Loucy (cell line): ENCODE data around the gene MAPKAP1.
A peak's percentile ranks its signal among the peaks of the same experiment; 100 is the strongest.

Experiments used
- H2AFZ ChIP-seq: fragments of 200-600 bp; sonication (generic); 2 replicates; pipeline ENCODE4 v1.6.0; 2016; ENCODE audit warnings: antibody characterized with exemption, mild to moderate bottlenecking, low read length, moderate library complexity
- H3F3A ChIP-seq: fragments of 200-600 bp; 2 replicates; pipeline ENCODE4 v1.6.0; 2016; ENCODE audit warnings: antibody characterized with exemption, low read depth, mild to moderate bottlenecking
- H3K27me3 ChIP-seq: fragments of 200-600 bp; sonication (generic); 2 replicates; pipeline ENCODE4 v1.6.1; 2014; ENCODE audit warnings: low read length, mild to moderate bottlenecking; ENCODE audit not compliant: insufficient read depth, poor library complexity, severe bottlenecking
- H3K36me3 ChIP-seq: fragments of 200-600 bp; sonication (generic); 2 replicates; pipeline ENCODE4 v1.6.1; 2016; ENCODE audit warnings: low read length; ENCODE audit not compliant: insufficient read depth
- H3K4me1 ChIP-seq: fragments of 200-600 bp; sonication (generic); 2 replicates; pipeline ENCODE4 v1.5.1; 2014; ENCODE audit warnings: low read length, mild to moderate bottlenecking; ENCODE audit not compliant: insufficient read depth, poor library complexity, severe bottlenecking
- H3K4me2 ChIP-seq: fragments of 200-600 bp; sonication (generic); 2 replicates; pipeline ENCODE4 v1.6.0; 2014; ENCODE audit warnings: antibody characterized with exemption, low read length, low read depth, mild to moderate bottlenecking; ENCODE audit not compliant: poor library complexity, severe bottlenecking
- H3K4me3 ChIP-seq: fragments of 200-600 bp; sonication (generic); 2 replicates; pipeline ENCODE4 v1.5.1; 2014; ENCODE audit warnings: low read length, mild to moderate bottlenecking, mixed read lengths; ENCODE audit not compliant: poor library complexity, severe bottlenecking
- H3K79me2 ChIP-seq: fragments of 200-600 bp; sonication (generic); 2 replicates; pipeline ENCODE4 v1.6.1; 2014; ENCODE audit warnings: low read length; ENCODE audit not compliant: insufficient read depth
- H3K9ac ChIP-seq: fragments of 200-600 bp; sonication (generic); 2 replicates; pipeline ENCODE4 v1.6.0; 2014; ENCODE audit warnings: mild to moderate bottlenecking, low read depth, low read length, moderate library complexity; ENCODE audit not compliant: poor library complexity, severe bottlenecking
- H3K9me2 ChIP-seq: fragments of 200-600 bp; sonication (generic); replicated peaks from 2 replicates; pipeline ENCODE4 v1.6.1; 2016; ENCODE audit warnings: low read depth, low read length, mixed read lengths
- H3K9me3 ChIP-seq: fragments of 200-600 bp; sonication (generic); 2 replicates; pipeline ENCODE4 v1.6.1; 2014; ENCODE audit warnings: mild to moderate bottlenecking, antibody characterized with exemption, low read length, low read depth; ENCODE audit not compliant: insufficient read depth
- H4K20me1 ChIP-seq: fragments of 200-600 bp; sonication (generic); 2 replicates; pipeline ENCODE4 v1.6.0; 2014; ENCODE audit warnings: antibody characterized with exemption, low read length, mild to moderate bottlenecking; ENCODE audit not compliant: insufficient read depth, poor library complexity, severe bottlenecking
- EZH2phosphoT487 ChIP-seq: fragments of 200-600 bp; IDR thresholded peaks from 2 replicates; pipeline ENCODE4 v1.6.1; 2018; ENCODE audit warnings: antibody characterized with exemption, mild to moderate bottlenecking, moderate library complexity, borderline replicate concordance
- TF ChIP-seq, protein P1 (sequence below): fragments of 200-600 bp; sonication (generic); conservative IDR thresholded peaks from 2 replicates; pipeline ENCODE4 v1.5.1; 2014; ENCODE audit warnings: mild to moderate bottlenecking, antibody characterized with exemption, low read length

The MAPKAP1 gene

DNA sequence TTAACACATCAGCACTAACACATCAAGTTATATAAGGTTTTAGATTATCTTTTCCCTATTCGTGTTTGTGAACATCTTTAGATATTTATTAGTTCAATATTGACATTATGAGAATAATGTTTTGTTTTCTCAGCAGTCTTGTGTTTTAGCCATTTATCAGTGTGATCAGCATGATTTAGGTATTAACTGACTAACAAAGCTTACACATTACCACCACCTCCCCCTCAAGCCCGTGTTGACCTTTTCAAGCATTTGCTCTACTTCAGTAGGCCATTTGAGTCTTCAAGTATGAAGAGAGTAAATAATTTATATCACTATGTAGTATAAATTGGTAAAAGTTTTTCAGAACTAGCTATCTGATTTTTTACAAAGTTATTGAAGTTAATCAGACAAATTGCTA lies 47.1 kb upstream of the MAPKAP1 start:
- Histone ChIP-seq H3F3A (peaks cover 7% of the 10 kb centered on the region; the same call in 1 of the 2 replicates), H4K20me1 (peaks cover 95% of the 10 kb centered on the region), H2AFZ (no peak overlapping the region), H3K36me3 (0 out of 2 replicates have a peak, but pooled peaks cover 4% of the 10 kb centered on the region), H3K4me3 (peak overlapping the region; percentile 79), H3K79me2 (peaks cover 100% of the 10 kb centered on the region), H3K27me3 (no peaks in the 10 kb centered on the region), H3K4me1 (peaks cover 92% of the 10 kb centered on the region), H3K9ac (peak overlapping the region; percentile 24), H3K9me2 (no peaks in the 10 kb centered on the region), H3K9me3 (no peaks in the 10 kb centered on the region), H3K4me2 (peak overlapping the region; percentile 84)
- TF ChIP-seq, protein P1, sequence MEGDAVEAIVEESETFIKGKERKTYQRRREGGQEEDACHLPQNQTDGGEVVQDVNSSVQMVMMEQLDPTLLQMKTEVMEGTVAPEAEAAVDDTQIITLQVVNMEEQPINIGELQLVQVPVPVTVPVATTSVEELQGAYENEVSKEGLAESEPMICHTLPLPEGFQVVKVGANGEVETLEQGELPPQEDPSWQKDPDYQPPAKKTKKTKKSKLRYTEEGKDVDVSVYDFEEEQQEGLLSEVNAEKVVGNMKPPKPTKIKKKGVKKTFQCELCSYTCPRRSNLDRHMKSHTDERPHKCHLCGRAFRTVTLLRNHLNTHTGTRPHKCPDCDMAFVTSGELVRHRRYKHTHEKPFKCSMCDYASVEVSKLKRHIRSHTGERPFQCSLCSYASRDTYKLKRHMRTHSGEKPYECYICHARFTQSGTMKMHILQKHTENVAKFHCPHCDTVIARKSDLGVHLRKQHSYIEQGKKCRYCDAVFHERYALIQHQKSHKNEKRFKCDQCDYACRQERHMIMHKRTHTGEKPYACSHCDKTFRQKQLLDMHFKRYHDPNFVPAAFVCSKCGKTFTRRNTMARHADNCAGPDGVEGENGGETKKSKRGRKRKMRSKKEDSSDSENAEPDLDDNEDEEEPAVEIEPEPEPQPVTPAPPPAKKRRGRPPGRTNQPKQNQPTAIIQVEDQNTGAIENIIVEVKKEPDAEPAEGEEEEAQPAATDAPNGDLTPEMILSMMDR, result no peak
- no peak for TF ChIP-seq EZH2phosphoT487

DNA sequence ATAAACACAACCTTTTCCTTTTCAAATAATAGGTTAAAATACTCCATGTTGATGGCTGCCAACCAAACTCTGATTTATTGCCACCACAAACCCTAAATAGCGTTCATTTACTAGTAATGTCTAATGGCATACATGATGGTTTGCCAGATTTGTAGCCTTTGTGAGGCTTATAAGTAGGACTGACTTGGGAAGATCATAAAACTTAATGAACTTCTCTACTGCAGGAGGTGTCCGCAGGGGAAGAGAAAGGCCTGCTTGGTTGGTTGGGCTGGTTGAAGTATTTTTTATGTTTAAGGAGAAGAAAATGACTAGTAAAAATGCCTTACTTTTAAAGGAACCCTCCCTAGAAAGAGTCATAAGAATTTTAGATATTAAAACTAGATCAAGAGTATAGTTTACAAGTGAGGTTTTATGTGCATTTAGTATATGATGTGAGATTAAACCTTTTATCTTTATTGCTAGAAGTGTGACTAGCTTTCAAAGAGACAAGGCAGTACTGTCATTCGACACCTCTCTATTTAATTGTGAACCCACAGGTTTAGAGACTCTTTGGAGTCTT lies 45.1 kb upstream of the MAPKAP1 start:
- H3K4me2 ChIP-seq, result peak overlapping the region; percentile 84

DNA sequence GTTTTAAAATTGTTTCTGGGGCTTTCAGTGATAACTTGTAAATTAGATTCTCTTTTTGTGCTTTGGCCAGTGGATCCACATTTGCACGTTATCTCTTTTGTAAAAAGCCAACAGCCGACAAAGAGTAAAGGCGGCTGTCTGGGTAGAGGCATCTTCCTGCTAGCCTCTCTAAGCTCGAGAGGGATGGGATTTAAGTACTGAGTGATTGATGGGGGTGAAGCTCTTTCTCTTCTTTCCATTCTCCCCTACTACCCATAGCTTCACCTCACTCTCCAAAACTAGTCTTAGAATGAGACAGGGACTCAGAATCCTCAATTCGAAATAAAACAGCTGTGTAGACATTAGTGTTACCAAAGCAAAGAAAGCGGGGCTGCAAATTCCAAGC lies 43.6 kb upstream of the MAPKAP1 start:
- H3K9me3 ChIP-seq, result no peaks in the 10 kb centered on the region
- no peaks in the 10 kb centered on the region for H3K27me3 ChIP-seq
- peak overlapping the region; percentile 84 for H3K4me2 ChIP-seq
- no peak overlapping the region for H2AFZ ChIP-seq
- peak overlapping the region; percentile 79 for H3K4me3 ChIP-seq
- no peak for TF ChIP-seq EZH2phosphoT487
- no peaks in the 10 kb centered on the region for H3K36me3 ChIP-seq
- H3K79me2 ChIP-seq, result peaks cover 85% of the 10 kb centered on the region
- peaks cover 7% of the 10 kb centered on the region; the same call in 1 of the 2 replicates for H3F3A ChIP-seq
- H3K9me2 ChIP-seq, result no peaks in the 10 kb centered on the region
- H3K4me1 ChIP-seq, result peaks cover 63% of the 10 kb centered on the region
- H4K20me1 ChIP-seq, result peaks cover 75% of the 10 kb centered on the region
- H3K9ac ChIP-seq, result peak overlapping the region; percentile 91

More for the DNA sequence above, 45.1 kb upstream of the MAPKAP1 start:
- peak overlapping the region; percentile 24 for H3K9ac ChIP-seq
- H4K20me1 ChIP-seq, result peaks cover 86% of the 10 kb centered on the region
- H3K9me3 ChIP-seq, result no peaks in the 10 kb centered on the region
- H3K27me3 ChIP-seq, result no peaks in the 10 kb centered on the region
- 0 out of 2 replicates have a peak, but pooled peaks cover 4% of the 10 kb centered on the region for H3K36me3 ChIP-seq
- peaks cover 100% of the 10 kb centered on the region for H3K79me2 ChIP-seq
- H3K4me3 ChIP-seq, result peak overlapping the region; percentile 79
- peaks cover 7% of the 10 kb centered on the region; the same call in 1 of the 2 replicates for H3F3A ChIP-seq
- TF ChIP-seq, protein P1, result no peak
- peak; percentile 92 for TF ChIP-seq EZH2phosphoT487
- H3K9me2 ChIP-seq, result no peaks in the 10 kb centered on the region
- no peak overlapping the region for H2AFZ ChIP-seq
- H3K4me1 ChIP-seq, result peaks cover 74% of the 10 kb centered on the region
